ENCODE data around the gene CUL7.
"Not testable (repeated sequence)": the region's sequence is repeated elsewhere in the genome, so short reads cannot be mapped to it uniquely, and the experiment has no call there.

The CUL7 gene

GRCh38 chr6:43043310-43043709, 10.3 kb downstream of the CUL7 start:
- no peak for DNase-seq

- not testable (repeated sequence) for DNase-seq
Observed at GRCh38 chr6:43041475-43041874, 12.2 kb downstream of the CUL7 start.

DNA sequence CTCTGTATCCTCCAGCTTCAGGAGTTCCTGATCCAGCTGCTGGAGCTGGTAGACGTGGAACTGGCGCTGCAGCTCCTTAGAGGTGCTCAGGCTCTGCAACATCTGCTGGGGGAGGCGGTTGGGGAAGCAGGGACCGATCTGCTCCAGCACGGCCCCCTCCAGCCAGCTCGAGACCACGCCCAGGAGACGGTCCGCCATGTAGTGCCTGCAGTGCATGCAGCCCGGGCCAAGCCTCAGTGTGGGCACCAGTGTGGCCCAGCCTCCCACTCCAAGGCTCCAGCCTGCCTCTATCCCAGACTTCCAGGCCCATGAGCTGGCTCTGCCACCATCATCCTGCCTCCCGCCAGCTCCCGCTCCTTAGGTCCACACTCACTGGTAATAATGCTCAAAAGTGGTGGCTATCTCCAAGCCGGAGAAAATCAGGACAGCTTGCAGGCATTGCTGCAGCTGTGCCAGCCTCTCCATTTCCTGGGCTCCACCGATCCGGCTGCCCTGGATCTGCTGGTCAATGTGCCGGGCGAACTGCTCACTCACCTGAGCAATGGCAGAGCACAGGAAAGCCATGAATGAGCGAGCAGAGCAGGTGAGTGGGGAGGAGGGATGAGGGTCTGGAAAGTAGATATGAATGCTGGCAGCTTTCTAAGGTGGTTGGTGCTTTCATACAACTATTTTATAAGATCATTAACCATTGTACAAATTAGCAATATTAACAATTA, 13.0 kb downstream of the CUL7 start:
- DNase-seq: no peak

GRCh38 chr6:43038727-43039126, 14.9 kb downstream of the CUL7 start:
- no peak for DNase-seq

- no peak for DNase-seq
Observed at GRCh38 chr6:43037706-43038105, 15.9 kb downstream of the CUL7 start.

- no peak for DNase-seq
Observed at GRCh38 chr6:43037197-43037596, 16.5 kb downstream of the CUL7 start.

DNA sequence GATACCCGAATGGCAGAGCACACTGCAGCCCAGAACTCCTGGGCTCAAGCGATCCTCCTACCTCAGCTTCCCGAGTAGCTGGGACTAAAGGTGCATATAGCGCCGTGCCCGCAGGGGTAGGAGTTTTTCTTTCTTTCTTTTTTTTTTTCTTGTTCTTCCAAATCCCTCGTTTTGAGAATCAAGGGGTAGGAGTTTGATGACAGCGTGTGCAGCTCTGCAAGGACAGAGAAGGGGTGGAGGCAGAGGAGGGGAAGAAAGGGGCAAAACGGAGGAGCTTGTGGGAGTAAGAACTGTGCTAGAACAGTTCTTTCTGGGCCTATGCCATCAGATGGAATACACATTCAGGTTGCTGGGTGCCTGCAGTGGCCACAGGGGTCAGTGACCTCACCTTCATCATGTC, 16.9 kb downstream of the CUL7 start:
- no peak for DNase-seq

DNA sequence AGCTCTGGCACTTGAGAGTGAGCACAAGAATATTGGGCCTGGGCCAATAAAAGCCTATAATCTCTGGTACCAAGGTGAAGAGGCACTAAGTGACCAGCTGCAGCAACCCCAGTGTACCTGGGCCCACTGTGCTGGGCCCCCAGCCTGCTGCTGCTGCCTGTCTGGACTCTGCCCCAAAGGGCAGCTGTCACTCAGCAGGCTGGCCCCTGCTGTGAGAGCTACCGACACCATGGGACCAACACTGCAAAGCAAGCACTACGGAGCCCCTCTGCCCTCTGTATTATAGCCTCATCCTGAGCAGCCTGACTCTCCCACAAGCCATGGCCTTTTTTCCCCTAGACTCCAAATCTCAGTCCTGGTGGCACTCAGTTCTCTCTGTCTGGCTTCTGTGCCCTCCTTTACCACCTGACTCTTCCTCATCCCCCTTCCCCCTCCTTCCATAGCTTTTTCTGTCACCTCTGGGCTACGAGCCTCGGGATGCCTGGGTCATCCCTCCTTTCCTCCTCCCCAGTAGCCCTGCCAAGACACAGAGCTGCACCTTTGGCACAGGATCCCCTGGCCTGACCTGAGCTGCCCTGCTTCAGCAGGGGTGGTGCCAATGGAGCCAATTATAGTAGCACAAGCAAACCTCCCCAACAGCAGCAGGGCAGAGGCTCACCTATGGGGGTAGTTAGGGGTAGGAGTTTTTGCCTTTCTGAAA, 18.0 kb downstream of the CUL7 start:
- DNase-seq: no peak

GRCh38 chr6:43034190-43034525, 19.5 kb downstream of the CUL7 start:
- DNase-seq: no peak

DNA sequence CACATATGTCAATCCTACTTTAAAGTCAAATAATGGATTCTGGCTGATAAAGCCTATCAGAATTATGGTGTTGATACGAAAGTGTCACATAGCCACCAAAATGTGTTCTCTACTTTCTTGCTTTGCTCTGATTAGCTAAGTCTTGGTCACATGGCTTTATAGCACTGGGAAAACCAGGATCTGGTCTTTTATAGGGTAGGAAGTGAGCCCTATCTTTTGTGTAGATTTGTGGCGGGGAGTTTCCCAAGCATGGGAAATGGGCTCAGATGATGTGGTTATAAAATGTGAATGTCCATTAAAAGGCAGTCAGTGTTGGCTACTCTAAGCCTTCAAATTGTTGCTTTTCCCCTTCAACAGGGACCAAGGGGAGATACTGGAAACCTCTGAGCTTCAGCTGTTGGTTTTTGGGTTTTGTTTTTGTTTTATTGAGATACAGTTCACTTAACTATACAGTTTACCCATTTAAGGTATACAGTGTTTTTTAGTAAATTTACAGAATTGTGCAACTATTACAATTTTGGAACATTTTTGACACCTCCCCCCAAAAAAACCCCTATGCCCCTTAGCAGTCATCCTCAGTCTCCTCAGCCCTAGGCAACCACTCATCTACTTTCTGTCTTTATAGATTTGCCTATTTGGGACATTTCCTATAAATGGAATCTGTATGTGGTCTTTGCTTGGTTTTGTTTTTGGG, 20.0 kb downstream of the CUL7 start:
- DNase-seq: no peak

DNA sequence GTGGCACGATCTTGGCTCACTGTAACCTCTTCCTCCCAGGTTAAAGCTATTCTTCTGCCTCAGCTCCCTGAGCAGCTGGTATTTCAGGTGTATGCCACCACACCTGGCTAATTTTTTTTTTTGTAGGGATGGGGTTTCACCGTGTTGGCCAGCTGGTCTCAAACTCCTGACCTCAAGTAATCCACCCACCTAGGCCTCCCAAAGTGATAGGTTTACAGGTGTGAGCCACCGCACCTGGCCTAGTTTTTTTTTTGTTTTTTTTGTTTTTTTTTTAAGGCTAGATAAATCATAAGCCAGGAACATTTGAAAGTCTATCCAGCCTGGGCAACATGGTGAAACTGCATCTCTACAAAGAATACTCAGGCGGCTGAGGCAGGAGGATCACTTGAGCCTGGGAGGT, 21.3 kb downstream of the CUL7 start:
- DNase-seq: no peak

DNA sequence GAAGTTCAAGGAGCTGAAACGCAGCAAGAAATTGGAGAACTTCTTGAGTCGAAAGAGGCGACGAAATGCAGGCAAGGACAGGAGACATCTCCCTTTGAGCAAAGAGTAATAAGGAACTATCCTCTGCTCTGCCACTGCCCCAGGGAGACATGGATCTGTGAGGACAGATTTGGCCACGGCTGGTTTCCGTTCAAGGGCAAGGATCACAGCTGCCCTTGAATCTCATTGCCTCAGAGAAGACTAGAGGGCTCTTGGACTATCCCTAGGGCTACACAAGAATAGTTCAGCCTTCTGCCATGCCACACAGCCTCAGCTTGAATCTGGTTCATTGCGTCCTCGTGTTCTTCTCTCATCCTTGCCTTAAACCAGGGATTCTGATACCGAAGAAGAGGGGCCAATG, 24.5 kb downstream of the CUL7 start:
- DNase-seq: no peak

GRCh38 chr6:43026365-43026764, 27.3 kb downstream of the CUL7 start:
- no peak for DNase-seq

DNA sequence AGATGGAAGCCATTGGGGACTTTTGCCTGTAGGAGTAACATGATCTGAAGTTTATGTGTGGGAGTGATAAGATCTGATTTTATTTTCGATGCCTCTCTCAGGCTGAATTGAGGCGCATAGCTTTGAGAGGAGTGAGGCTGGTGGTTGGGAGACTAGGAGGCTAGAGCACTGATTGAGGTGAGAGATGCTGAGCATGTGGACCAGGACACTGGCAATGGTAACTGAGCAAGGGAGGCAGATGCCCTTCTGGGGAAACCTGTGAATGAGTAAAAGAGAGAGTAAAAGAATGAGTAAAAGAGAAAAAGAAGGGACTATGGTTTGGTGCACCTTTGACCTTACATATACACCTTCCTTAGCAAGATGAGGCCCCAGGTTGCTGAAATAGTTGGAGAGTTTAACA, 29.2 kb downstream of the CUL7 start:
- DNase-seq: no peak

GRCh38 chr6:43021270-43022047, 32.2 kb downstream of the CUL7 start, which contains the start of gene RRP36:
Gene RRP36, plus strand, starts transcription at chr6:43021623. Its CDS starts 32 bp downstream, at chr6:43021655.
- peak; percentile 59 for DNase-seq

DNA sequence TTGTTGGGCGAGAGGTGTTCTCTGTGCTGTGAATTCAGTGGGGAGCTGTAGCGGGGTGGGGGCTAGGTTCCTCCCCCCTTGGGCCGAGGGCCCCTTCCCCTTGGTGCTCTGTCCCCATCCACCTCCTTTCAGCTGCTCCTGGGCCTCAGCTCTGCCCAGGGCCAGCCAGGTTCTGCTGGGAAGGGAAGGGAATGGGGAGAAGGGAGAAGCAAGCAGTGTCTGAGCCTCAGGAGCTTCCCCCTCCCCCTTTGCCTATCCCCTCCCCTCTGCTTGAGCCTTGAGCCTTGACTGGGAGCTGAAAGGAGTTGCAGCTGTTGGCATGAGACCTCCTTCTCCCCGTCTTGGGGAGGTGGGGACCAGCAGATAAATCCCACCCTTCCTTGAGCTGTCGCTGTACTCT, 32.8 kb downstream of the CUL7 start:
- no peak for DNase-seq

- no peak for DNase-seq
Observed at GRCh38 chr6:43020052-43020705, 33.5 kb downstream of the CUL7 start.

GRCh38 chr6:43019152-43019551, 34.5 kb downstream of the CUL7 start:
- no peak for DNase-seq

DNA sequence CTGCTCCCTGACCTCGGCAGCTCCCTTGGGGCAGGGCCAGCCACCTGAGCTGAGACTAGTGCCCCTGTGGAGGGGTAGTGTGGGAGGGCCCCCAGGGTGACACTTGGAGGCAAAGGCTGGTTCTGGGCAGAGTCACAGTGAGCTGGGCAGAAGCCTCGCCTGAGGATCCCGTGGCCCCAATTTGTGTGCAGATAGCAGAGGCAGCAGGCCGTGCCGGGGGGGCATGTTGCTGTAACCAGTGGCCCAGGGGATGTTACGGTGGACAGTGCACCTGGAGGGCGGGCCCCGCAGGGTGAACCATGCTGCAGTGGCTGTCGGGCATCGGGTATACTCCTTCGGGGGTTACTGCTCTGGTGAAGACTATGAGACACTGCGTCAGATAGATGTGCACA, 36.7 kb downstream of the CUL7 start:
- no peak for DNase-seq

DNA sequence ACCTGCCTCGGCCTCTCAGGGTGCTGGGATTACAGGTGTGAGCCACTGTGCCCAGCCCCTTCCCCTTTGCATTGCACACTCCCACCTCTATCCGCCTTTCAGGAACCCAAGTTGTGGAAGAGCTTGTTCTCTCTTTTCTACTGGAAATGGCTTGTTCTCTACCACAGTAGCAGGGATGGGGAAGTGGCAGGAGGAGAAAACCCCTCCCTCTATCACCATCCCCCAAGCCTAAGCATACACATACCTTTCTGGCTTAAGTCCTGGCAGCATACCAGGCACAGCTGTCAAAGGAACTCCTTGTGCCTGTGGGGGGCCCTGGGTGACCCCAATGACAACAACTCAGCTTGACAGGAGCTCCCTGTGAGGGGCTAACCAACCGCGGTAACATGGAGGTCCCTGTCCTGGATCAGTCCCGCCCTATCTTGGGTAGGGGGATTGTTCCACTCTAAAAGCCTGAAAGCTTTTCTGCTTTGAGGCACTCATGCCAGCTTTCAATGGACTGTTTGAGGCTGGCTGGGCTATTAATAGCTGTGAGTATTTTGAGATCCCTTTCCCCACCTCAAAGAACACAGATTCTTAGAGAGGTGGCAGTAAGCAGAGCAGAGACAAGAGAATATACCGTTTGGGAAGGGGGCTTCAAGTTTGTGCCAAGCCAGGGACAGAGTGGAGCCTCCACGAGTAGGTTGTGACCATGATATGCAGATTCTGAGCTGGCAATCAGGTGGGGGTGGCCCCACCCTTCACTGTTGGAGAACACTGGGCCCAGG, 37.3 kb downstream of the CUL7 start:
- DNase-seq: no peak

DNA sequence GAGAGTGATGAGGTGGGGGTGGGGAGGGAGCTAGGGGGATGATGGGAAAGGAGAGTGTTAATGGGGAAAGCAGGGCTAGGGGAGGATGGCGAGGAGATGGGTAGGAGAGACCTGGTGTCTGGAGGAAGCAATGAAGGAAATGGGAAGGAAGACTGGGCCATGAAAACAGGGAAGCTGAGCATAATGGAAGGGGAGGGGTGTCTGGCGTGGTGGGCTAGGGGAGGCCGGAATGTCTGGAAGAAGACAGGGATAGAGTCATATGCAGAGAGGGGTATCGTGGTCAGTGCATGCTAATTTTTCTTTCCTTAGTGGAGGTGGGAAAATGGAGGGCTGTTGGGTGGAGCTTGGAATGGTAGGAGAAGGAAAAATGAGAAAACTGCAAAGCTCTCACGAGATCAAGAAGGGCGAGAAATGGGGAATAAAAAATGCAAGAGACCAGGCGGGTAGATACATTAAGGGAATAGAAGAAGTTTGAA, 39.2 kb downstream of the CUL7 start:
- DNase-seq: no peak

Data from NK-92 treated with Interleukin-12 subunit alpha and Interleukin-12 subunit beta, amount 100 ng/mL, for 24 hours (cell line).